K562 (cell line): Measurements from ENCODE around the gene ICAM3. TPM values are rescaled to one million over a fixed set of nuclear protein-coding genes. Genes with fewer than 3 reads are reported as not detected.

ENCODE experiments used
- ARID2 ChIP-seq: fragments of 450-650 bp; IDR thresholded peaks from 2 replicates; pipeline ENCODE4 v1.6.1; 2017; ENCODE audit warnings: antibody characterized with exemption, mild to moderate bottlenecking
- BRCA1 ChIP-seq, 2 experiments: fragments of 450-650 bp in 1 of 2; sonication (generic) in 1 of 2; formaldehyde crosslinking in 1 of 2; IDR thresholded peaks; 2 replicates each; pipeline versions ENCODE4 v1.5.0 to v1.6.1; 2017 to 2020; ENCODE audit warnings: mild to moderate bottlenecking in 1 of 2, missing genetic modification reagents in 1 of 2
- DNMT1 ChIP-seq: fragments of 450-650 bp; IDR thresholded peaks from 2 replicates; pipeline ENCODE4 v1.6.1; 2016; ENCODE audit warnings: antibody characterized with exemption, mild to moderate bottlenecking
- ERF ChIP-seq: fragments of 450-650 bp; formaldehyde crosslinking; IDR thresholded peaks from 2 replicates; pipeline ENCODE4 v1.4.0; 2020; ENCODE audit warnings: mild to moderate bottlenecking, mixed read lengths
- FIP1L1 ChIP-seq: fragments of 200-400 bp; formaldehyde crosslinking; IDR thresholded peaks from 2 replicates; pipeline ENCODE4 v1.6.1; 2018; ENCODE audit warnings: mild to moderate bottlenecking, low read depth, low read length; ENCODE audit not compliant: poor library complexity, severe bottlenecking
- HMG20A ChIP-seq: fragments of 450-650 bp; formaldehyde crosslinking; conservative IDR thresholded peaks from 2 replicates; pipeline ENCODE4 v1.4.0; 2020; ENCODE audit warnings: mild to moderate bottlenecking, mixed read lengths
- KLF1 ChIP-seq: fragments of 450-650 bp; IDR thresholded peaks from 2 replicates; pipeline ENCODE4 v1.6.1; 2016; ENCODE audit warnings: missing genetic modification characterization, missing compliant biosample characterization
- MXD1 ChIP-seq: fragments of 250-450 bp; sonication (Bioruptor Pico); IDR thresholded peaks from 2 replicates; pipeline ENCODE4 v1.8.0; 2021; ENCODE audit warnings: borderline replicate concordance, mild to moderate bottlenecking, moderate library complexity; ENCODE audit not compliant: poor library complexity, severe bottlenecking
- MYC ChIP-seq, 2 experiments: fragments of 250-450 bp in 1 of 2; sonication (Bioruptor Pico) in 1 of 2; IDR thresholded peaks; 2 replicates each; pipeline versions ENCODE4 v1.5.1 to v1.6.1; 2012 to 2021; ENCODE audit warnings: low read depth in 2 of 2, borderline replicate concordance in 1 of 2, improper control_type of control experiment in 1 of 2, low read length in 1 of 2, mild to moderate bottlenecking in 1 of 2, moderate library complexity in 1 of 2
- MYNN ChIP-seq, 2 experiments: sonication (generic); formaldehyde crosslinking in 1 of 2; IDR thresholded peaks; 2 replicates each; pipeline versions ENCODE4 v1.5.0 to v1.6.1; 2016 to 2020; ENCODE audit warnings: antibody characterized with exemption in 1 of 2, missing genetic modification reagents in 1 of 2
- NCOA2 ChIP-seq, 2 experiments: fragments of 450-650 bp; IDR thresholded peaks; 2 replicates each; pipeline ENCODE4 v1.6.1; 2018; ENCODE audit warnings: mild to moderate bottlenecking in 2 of 2, moderate library complexity in 1 of 2; ENCODE audit not compliant: partially characterized antibody in 2 of 2
- NFE2 ChIP-seq: IDR thresholded peaks from 2 replicates; pipeline ENCODE4 v1.6.1; 2014; ENCODE audit warnings: antibody characterized with exemption, low read depth
- POLR2AphosphoS2 ChIP-seq: IDR thresholded peaks from 2 replicates; pipeline ENCODE4 v1.6.1; 2012; ENCODE audit warnings: low read length, improper control_type of control experiment
- RBM17 ChIP-seq: fragments of 200-400 bp; formaldehyde crosslinking; IDR thresholded peaks from 2 replicates; pipeline ENCODE4 v1.6.1; 2017; ENCODE audit warnings: low read depth, mild to moderate bottlenecking, low read length, borderline replicate concordance
- SRF ChIP-seq, 2 experiments: fragments of 250-450, 450-650 bp in 1 of 2; sonication (Bioruptor Pico) in 1 of 2; sonication (generic) in 1 of 2; formaldehyde crosslinking; IDR thresholded peaks; 2 replicates each; pipeline versions ENCODE4 v1.5.0 to v1.5.1; 2020 to 2022; ENCODE audit warnings: mild to moderate bottlenecking in 1 of 2, missing genetic modification reagents in 1 of 2
- SRSF9 ChIP-seq: fragments of 200-400 bp; formaldehyde crosslinking; IDR thresholded peaks from 2 replicates; pipeline ENCODE4 v1.6.1; 2017; ENCODE audit warnings: low read depth, low read length, borderline replicate concordance
- TRIM25 ChIP-seq: fragments of 450-650 bp; IDR thresholded peaks from 2 replicates; pipeline ENCODE4 v1.7.0; 2016; ENCODE audit warnings: borderline replicate concordance
- ZNF143 ChIP-seq: sonication (generic); formaldehyde crosslinking; IDR thresholded peaks from 2 replicates; pipeline ENCODE4 v1.9.0; 2022; ENCODE audit warnings: mild to moderate bottlenecking, missing genetic modification reagents
- ZNF384 ChIP-seq: IDR thresholded peaks from 2 replicates; pipeline ENCODE4 v1.6.1; 2012; ENCODE audit warnings: low read depth, low read length, improper control_type of control experiment
- ZNF785 ChIP-seq: fragments of 250-450 bp; sonication (Bioruptor Pico); IDR thresholded peaks from 2 replicates; pipeline ENCODE4 v1.4.0; 2020; ENCODE audit warnings: mild to moderate bottlenecking
- polyA plus RNA-seq, 8 experiments: library from polyadenylated mRNA; depleted of rRNA in 4 of 8; stranded (reverse) in 5 of 8; unstranded in 3 of 8; fragments of >200 nt; fragmentation: Nextera tagmentation in 2 of 8; fragmentation: Illumina TruSeq in 1 of 8; extraction: Ambion mirVana in 2 of 8; extraction: Trizol in 1 of 8; gene quantifications; 2 replicates each; pipeline versions ENCODE4 v1.2.1 to v1.2.3, GENCODE V29; 2011 to 2014; ENCODE audit warnings: inconsistent platforms in 1 of 8, missing spikeins in 1 of 8
- total RNA-seq, 7 experiments: library from RNA; depleted of rRNA in 6 of 7; stranded (reverse); fragments of >200 nt in 6 of 7; fragmentation: Illumina TruSeq in 2 of 7; extraction: Trizol in 2 of 7; gene quantifications; 2 replicates each; pipeline versions ENCODE4 v1.2.1 to v1.2.3, GENCODE V29; 2011 to 2021; ENCODE audit warnings: low replicate concordance in 1 of 7
- TF ChIP-seq, protein P1 (sequence below), 2 experiments: fragments of 200-800 bp in 1 of 2; sonication (Bioruptor generic) in 1 of 2; sonication (generic) in 1 of 2; formaldehyde crosslinking in 1 of 2; IDR thresholded peaks in 1 of 2; conservative IDR thresholded peaks in 1 of 2; 2 replicates each; pipeline versions ENCODE4 v1.5.0 to v1.6.1; 2016 to 2020; ENCODE audit warnings: missing compliant biosample characterization in 1 of 2, missing genetic modification characterization in 1 of 2, missing genetic modification reagents in 1 of 2
- TF ChIP-seq, protein P2 (sequence below): fragments of 450-650 bp; IDR thresholded peaks from 2 replicates; pipeline ENCODE4 v1.6.1; 2016; ENCODE audit warnings: antibody characterized with exemption

Gene ICAM3
- total and polyA plus RNA-seq, 9 of the 15 experiments (the other 6 are each of a cell fraction or from before 2014, with no cell fraction given): 6.5 to 39.5 (median 24.2) TPM

- TF ChIP-seq, protein P1, sequence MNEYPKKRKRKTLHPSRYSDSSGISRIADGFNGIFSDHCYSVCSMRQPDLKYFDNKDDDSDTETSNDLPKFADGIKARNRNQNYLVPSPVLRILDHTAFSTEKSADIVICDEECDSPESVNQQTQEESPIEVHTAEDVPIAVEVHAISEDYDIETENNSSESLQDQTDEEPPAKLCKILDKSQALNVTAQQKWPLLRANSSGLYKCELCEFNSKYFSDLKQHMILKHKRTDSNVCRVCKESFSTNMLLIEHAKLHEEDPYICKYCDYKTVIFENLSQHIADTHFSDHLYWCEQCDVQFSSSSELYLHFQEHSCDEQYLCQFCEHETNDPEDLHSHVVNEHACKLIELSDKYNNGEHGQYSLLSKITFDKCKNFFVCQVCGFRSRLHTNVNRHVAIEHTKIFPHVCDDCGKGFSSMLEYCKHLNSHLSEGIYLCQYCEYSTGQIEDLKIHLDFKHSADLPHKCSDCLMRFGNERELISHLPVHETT (CRISPR knock-in tag; conservative IDR thresholded peaks at IDR 0.05 in 1 of 2, IDR thresholded peaks at IDR 0.05 in 1 of 2): peak in 1 of 2 experiments; percentile 6; a peak in 1 of 4 replicates
- no peak for TF ChIP-seq NCOA2 (IDR thresholded peaks at IDR 0.05; ENCODE audit: partially characterized antibody in 2 of 2)
- no peak for TF ChIP-seq TRIM25
- peak; percentile 86; the same call in 1 of the 2 replicates for TF ChIP-seq ERF (CRISPR knock-in tag)
- TF ChIP-seq ZNF384: no peak
- no peak for TF ChIP-seq MXD1
- TF ChIP-seq SRSF9: no peak
- no peak for TF ChIP-seq NFE2
- no peak for TF ChIP-seq HMG20A (CRISPR knock-in tag)
- TF ChIP-seq POLR2AphosphoS2: no peak
- peak; percentile 67; the same call in 1 of the 2 replicates for TF ChIP-seq ZNF143 (CRISPR knock-in tag)
- no peak for TF ChIP-seq RBM17
- no peak; the same call in 1 of the 2 replicates for TF ChIP-seq MYNN (IDR thresholded peaks at IDR 0.05)
- no peak for TF ChIP-seq MYNN (CRISPR knock-in tag; IDR thresholded peaks at IDR 0.05)
- TF ChIP-seq MYC (IDR thresholded peaks at IDR 0.05; ENCODE audit: low read depth, low read length): peak; percentile 92
- TF ChIP-seq MYC (CRISPR knock-in tag; IDR thresholded peaks at IDR 0.05; ENCODE audit: borderline replicate concordance, low read depth): peak; percentile 94
- TF ChIP-seq, protein P2, sequence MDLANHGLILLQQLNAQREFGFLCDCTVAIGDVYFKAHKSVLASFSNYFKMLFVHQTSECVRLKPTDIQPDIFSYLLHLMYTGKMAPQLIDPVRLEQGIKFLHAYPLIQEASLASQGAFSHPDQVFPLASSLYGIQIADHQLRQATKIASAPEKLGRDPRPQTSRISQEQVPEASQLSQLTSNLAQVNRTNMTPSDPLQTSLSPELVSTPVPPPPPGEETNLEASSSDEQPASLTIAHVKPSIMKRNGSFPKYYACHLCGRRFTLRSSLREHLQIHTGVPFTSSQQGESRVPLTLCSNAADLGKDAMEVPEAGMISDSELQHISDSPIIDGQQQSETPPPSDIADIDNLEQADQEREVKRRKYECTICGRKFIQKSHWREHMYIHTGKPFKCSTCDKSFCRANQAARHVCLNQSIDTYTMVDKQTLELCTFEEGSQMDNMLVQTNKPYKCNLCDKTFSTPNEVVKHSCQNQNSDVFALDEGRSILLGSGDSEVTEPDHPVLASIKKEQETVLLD: no peak; the same call in 1 of the 2 replicates
- TF ChIP-seq DNMT1: no peak
- no peak for TF ChIP-seq ARID2
- TF ChIP-seq BRCA1 (IDR thresholded peaks at IDR 0.05): no peak
- TF ChIP-seq BRCA1 (CRISPR knock-in tag; IDR thresholded peaks at IDR 0.05): peak; percentile 91; the same call in 1 of the 2 replicates
- TF ChIP-seq FIP1L1: no peak
- no peak for TF ChIP-seq KLF1
- no peak for TF ChIP-seq ZNF785 (CRISPR knock-in tag)
- no peak for TF ChIP-seq SRF (CRISPR knock-in tag; IDR thresholded peaks at IDR 0.05)
These were observed 50.1 kb downstream of the ICAM3 start (continued) for GRCh38 chr19:10289167-10289835.
